Measurements from ENCODE around the gene CFDP1.

Gene CFDP1

GRCh38 chr16:75317101-75317522 is 116.2 kb downstream of the CFDP1 start:
- H4K20me1 ChIP-seq (ENCODE audit: insufficient read depth, low read length, poor library complexity, severe bottlenecking) = peaks cover 5% of the 10 kb centered on the region
- no peaks in the 10 kb centered on the region for H3K79me2 ChIP-seq (ENCODE audit: insufficient read depth, low read length)
- no peak overlapping the region for H3K9ac ChIP-seq (ENCODE audit: low read depth, low read length, poor library complexity, severe bottlenecking)
- H3F3A ChIP-seq (ENCODE audit: low read depth) = no peaks in the 10 kb centered on the region
- H3K4me3 ChIP-seq (ENCODE audit: low read length, poor library complexity, severe bottlenecking) = no peak overlapping the region
- no peaks in the 10 kb centered on the region for H3K9me2 ChIP-seq (replicated peaks; ENCODE audit: low read depth, low read length)
- H3K4me1 ChIP-seq (ENCODE audit: insufficient read depth, low read length, poor library complexity, severe bottlenecking) = peaks cover 13% of the 10 kb centered on the region
- H2AFZ ChIP-seq (ENCODE audit: low read length) = no peak overlapping the region
- no peak for TF ChIP-seq EZH2phosphoT487 (IDR thresholded peaks at IDR 0.05; ENCODE audit: borderline replicate concordance)
- TF ChIP-seq CTCF (conservative IDR thresholded peaks at IDR 0.05; ENCODE audit: low read length) = no peak
- no peaks in the 10 kb centered on the region for H3K9me3 ChIP-seq (ENCODE audit: insufficient read depth, low read depth, low read length)
- no peaks in the 10 kb centered on the region for H3K36me3 ChIP-seq (ENCODE audit: insufficient read depth, low read length)
- H3K27me3 ChIP-seq (ENCODE audit: insufficient read depth, low read length, poor library complexity, severe bottlenecking) = peaks cover 15% of the 10 kb centered on the region
- no peak overlapping the region for H3K4me2 ChIP-seq (ENCODE audit: low read depth, low read length, poor library complexity, severe bottlenecking)

DNA sequence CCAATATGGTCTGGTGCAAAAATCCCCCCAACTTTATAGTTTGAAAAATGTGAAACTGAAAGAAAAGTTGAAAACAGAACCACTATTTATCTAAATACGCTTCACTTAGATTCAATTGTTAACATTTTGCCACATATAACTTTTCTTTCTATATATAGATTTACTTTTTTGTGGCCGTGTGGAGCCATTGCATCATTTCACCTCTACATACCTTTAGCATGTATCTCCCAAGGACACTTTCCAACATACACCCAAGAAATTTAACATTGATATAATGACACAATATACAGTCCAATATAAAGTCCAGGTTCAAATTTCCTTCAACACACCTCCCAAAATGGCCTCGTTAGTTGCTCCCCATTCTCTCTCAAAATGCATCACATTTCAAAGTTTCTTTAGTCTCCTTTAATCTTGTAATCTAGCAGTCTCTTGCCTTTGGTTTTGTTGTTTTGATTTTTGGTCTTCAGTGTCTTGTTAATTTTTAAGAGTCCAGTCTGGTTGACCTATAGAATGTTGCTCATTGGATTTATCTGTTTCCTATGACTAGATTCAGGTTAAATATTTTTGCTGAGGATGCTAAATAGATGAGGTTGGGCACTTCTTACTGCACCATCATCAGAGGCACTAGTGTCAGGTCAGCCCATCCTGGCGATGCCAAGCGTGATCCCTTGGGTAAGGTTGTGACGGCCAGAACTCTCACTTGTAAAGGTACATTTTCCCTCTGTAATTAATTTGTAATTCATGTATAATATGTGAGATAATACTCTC is 117.6 kb downstream of the CFDP1 start:
- Histone ChIP-seq H4K20me1 (ENCODE audit: insufficient read depth, low read length, poor library complexity, severe bottlenecking) (peaks cover 5% of the 10 kb centered on the region), H3K4me1 (ENCODE audit: insufficient read depth, low read length, poor library complexity, severe bottlenecking) (peaks cover 13% of the 10 kb centered on the region), H3K36me3 (ENCODE audit: insufficient read depth, low read length) (no peaks in the 10 kb centered on the region), H3K4me2 (ENCODE audit: low read depth, low read length, poor library complexity, severe bottlenecking) (no peak overlapping the region), H3K9ac (ENCODE audit: low read depth, low read length, poor library complexity, severe bottlenecking) (no peak overlapping the region), H3K4me3 (ENCODE audit: low read length, poor library complexity, severe bottlenecking) (no peak overlapping the region), H3K27me3 (ENCODE audit: insufficient read depth, low read length, poor library complexity, severe bottlenecking) (peaks cover 6% of the 10 kb centered on the region), H3K79me2 (ENCODE audit: insufficient read depth, low read length) (no peaks in the 10 kb centered on the region), H3K9me3 (ENCODE audit: insufficient read depth, low read depth, low read length) (no peaks in the 10 kb centered on the region), H2AFZ (ENCODE audit: low read length) (no peak overlapping the region), H3K9me2 (replicated peaks; ENCODE audit: low read depth, low read length) (no peaks in the 10 kb centered on the region), H3F3A (ENCODE audit: low read depth) (no peaks in the 10 kb centered on the region)
- TF ChIP-seq EZH2phosphoT487 (IDR thresholded peaks at IDR 0.05; ENCODE audit: borderline replicate concordance) (no peak), CTCF (conservative IDR thresholded peaks at IDR 0.05; ENCODE audit: low read length) (no peak)

DNA sequence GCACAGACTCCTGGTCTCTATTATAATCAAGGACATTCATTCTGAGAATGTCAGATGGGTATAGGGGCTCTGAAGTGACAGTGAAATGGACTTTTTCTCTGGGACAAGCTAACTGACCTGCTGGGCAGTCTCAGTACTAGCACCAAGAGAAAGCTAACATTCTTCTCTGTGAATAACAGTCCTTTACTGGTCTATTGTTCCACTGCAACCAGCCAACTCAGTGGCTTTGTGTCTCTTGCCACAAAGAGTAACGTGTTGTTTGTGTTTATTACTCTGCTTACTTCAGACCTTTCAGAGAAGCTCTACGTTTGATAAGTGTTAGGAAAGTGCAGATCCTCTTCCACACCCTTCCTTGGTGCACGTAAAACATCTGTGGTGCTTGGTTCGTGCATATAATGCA is 120.4 kb downstream of the CFDP1 start:
- Histone ChIP-seq H3F3A (ENCODE audit: low read depth) (no peaks in the 10 kb centered on the region), H3K4me2 (ENCODE audit: low read depth, low read length, poor library complexity, severe bottlenecking) (no peak overlapping the region), H3K36me3 (ENCODE audit: insufficient read depth, low read length) (no peaks in the 10 kb centered on the region), H3K9me3 (ENCODE audit: insufficient read depth, low read depth, low read length) (no peaks in the 10 kb centered on the region), H3K4me3 (ENCODE audit: low read length, poor library complexity, severe bottlenecking) (no peak overlapping the region), H3K4me1 (ENCODE audit: insufficient read depth, low read length, poor library complexity, severe bottlenecking) (peaks cover 4% of the 10 kb centered on the region), H4K20me1 (ENCODE audit: insufficient read depth, low read length, poor library complexity, severe bottlenecking) (no peaks in the 10 kb centered on the region), H3K79me2 (ENCODE audit: insufficient read depth, low read length) (no peaks in the 10 kb centered on the region), H3K9ac (ENCODE audit: low read depth, low read length, poor library complexity, severe bottlenecking) (no peak overlapping the region), H3K9me2 (replicated peaks; ENCODE audit: low read depth, low read length) (no peaks in the 10 kb centered on the region), H2AFZ (ENCODE audit: low read length) (no peak overlapping the region), H3K27me3 (ENCODE audit: insufficient read depth, low read length, poor library complexity, severe bottlenecking) (no peaks in the 10 kb centered on the region)
- TF ChIP-seq CTCF (conservative IDR thresholded peaks at IDR 0.05; ENCODE audit: low read length) = no peak
- no peak for TF ChIP-seq EZH2phosphoT487 (IDR thresholded peaks at IDR 0.05; ENCODE audit: borderline replicate concordance)

Measured in Loucy (cell line).